Thymus (tissue), 11 donors: ENCODE measurements around the gene LAMTOR4. TPM values are rescaled to one million over a fixed set of nuclear protein-coding genes. Genes with fewer than 3 reads are reported as not detected.

Source experiments
- DNase-seq, 9 donors: peaks; one replicate each; pipeline ENCODE4 v3.0.0-alpha.2; 2013; ENCODE audit warnings: low spot score in 9 of 9, low read depth in 6 of 9, missing footprints in 1 of 9
- H3K27ac ChIP-seq, 2 donors: one replicate each; pipeline ENCODE4 v1.5.1; 2013; ENCODE audit warnings: control low read depth in 1 of 2, low read depth in 1 of 2, low read length in 1 of 2, mild to moderate bottlenecking in 1 of 2, moderate library complexity in 1 of 2
- H3K27me3 ChIP-seq, 2 donors: one replicate each; pipeline ENCODE4 v1.5.1; 2013; ENCODE audit warnings: low read length in 1 of 2; ENCODE audit not compliant: control insufficient read depth in 2 of 2, insufficient read depth in 1 of 2
- H3K36me3 ChIP-seq, 2 donors: one replicate each; pipeline ENCODE4 v1.5.1; 2013; ENCODE audit warnings: low read length in 1 of 2, mild to moderate bottlenecking in 1 of 2, moderate library complexity in 1 of 2; ENCODE audit not compliant: control insufficient read depth in 2 of 2, insufficient read depth in 2 of 2
- H3K4me1 ChIP-seq, 2 donors: one replicate each; pipeline ENCODE4 v1.5.1; 2013; ENCODE audit warnings: low read length in 2 of 2; ENCODE audit not compliant: control insufficient read depth in 2 of 2, insufficient read depth in 2 of 2
- H3K4me3 ChIP-seq, 2 donors: one replicate each; pipeline ENCODE4 v1.5.1; 2013; ENCODE audit warnings: low read length in 2 of 2, control low read depth in 1 of 2, mild to moderate bottlenecking in 1 of 2
- H3K9me3 ChIP-seq, 2 donors: one replicate each; pipeline ENCODE4 v1.5.1; 2013; ENCODE audit warnings: low read length in 1 of 2, mild to moderate bottlenecking in 1 of 2; ENCODE audit not compliant: control insufficient read depth in 2 of 2, insufficient read depth in 1 of 2
- WGBS: extraction: QIAGEN DNeasy Blood & Tissue Kit; methylation state at CpG from one replicate; pipeline ENCODE4 v1.1.7; 2013; 5-methylcytosine and 5-hydroxymethylcytosine counted together
- polyA plus RNA-seq: library from polyadenylated mRNA; stranded (reverse); fragments of 200-250 nt; gene quantifications from one replicate; pipeline ENCODE4 v1.2.3, GENCODE V29; 2013
- total RNA-seq: library from RNA; stranded (reverse); fragments of 120-200 nt; gene quantifications from one replicate; pipeline ENCODE4 v1.2.4, GENCODE V29; 2013
- donor health status: healthy.

The LAMTOR4 gene
- total and polyA plus RNA-seq, 2 donors = 142 to 448 TPM

- no peaks in the 10 kb centered on the region for H3K27me3 ChIP-seq
- no peak overlapping the region for H3K27ac ChIP-seq
- H3K4me3 ChIP-seq = no peak overlapping the region
- peaks cover 72% of the 10 kb centered on the region in 2 donors for H3K36me3 ChIP-seq
- H3K9me3 ChIP-seq = no peaks in the 10 kb centered on the region
- no peak for DNase-seq
- WGBS = 96% methylated on average over 17 of the region's 17 CpGs
- H3K4me1 ChIP-seq = peaks cover 0 to 14% of the 10 kb centered on the region in 2 donors
Observed at GRCh38 chr7:100106633-100107032, 42.1 kb upstream of the LAMTOR4 start.

GRCh38 chr7:100107125-100107737 is 41.5 kb upstream of the LAMTOR4 start:
- Histone ChIP-seq H3K4me1 (peaks cover 0 to 9% of the 10 kb centered on the region in 2 donors), H3K36me3 (peaks cover 78% of the 10 kb centered on the region in 2 donors), H3K27ac (no peak overlapping the region), H3K27me3 (no peaks in the 10 kb centered on the region), H3K9me3 (no peaks in the 10 kb centered on the region), H3K4me3 (no peak overlapping the region)
- WGBS = 95% methylated on average over 25 of the region's 25 CpGs
- DNase-seq = no peak

- DNase-seq = no peak
- Histone ChIP-seq H3K4me3 (no peak overlapping the region), H3K27ac (no peak overlapping the region), H3K27me3 (no peaks in the 10 kb centered on the region), H3K4me1 (peaks cover 0 to 3% of the 10 kb centered on the region in 2 donors), H3K9me3 (no peaks in the 10 kb centered on the region), H3K36me3 (peaks cover 82 to 85% of the 10 kb centered on the region in 2 donors)
- whole genome bisulfite sequencing = 98% methylated on average over 11 of the region's 11 CpGs
Observed at GRCh38 chr7:100107890-100108289, 40.8 kb upstream of the LAMTOR4 start.

- Histone ChIP-seq H3K4me1 (no peaks in the 10 kb centered on the region), H3K27me3 (no peaks in the 10 kb centered on the region), H3K36me3 (peaks cover 83 to 86% of the 10 kb centered on the region in 2 donors), H3K9me3 (no peaks in the 10 kb centered on the region), H3K4me3 (no peak overlapping the region), H3K27ac (no peak overlapping the region)
- WGBS = 87% methylated on average over 12 of the region's 12 CpGs
- no peak for DNase-seq
Observed at GRCh38 chr7:100109521-100110163, 39.1 kb upstream of the LAMTOR4 start.

- Histone ChIP-seq H3K4me3 (no peak overlapping the region), H3K27ac (no peak overlapping the region), H3K36me3 (peaks cover 73% of the 10 kb centered on the region in 2 donors), H3K4me1 (no peaks in the 10 kb centered on the region), H3K9me3 (no peaks in the 10 kb centered on the region), H3K27me3 (no peaks in the 10 kb centered on the region)
- 98% methylated on average over 7 of the region's 7 CpGs for WGBS
- no peak for DNase-seq
Observed at GRCh38 chr7:100111156-100111555, 37.6 kb upstream of the LAMTOR4 start.

GRCh38 chr7:100111914-100112313 is 36.8 kb upstream of the LAMTOR4 start:
- H3K36me3 ChIP-seq = peaks cover 66% of the 10 kb centered on the region in 2 donors
- H3K9me3 ChIP-seq = no peaks in the 10 kb centered on the region
- no peak overlapping the region for H3K27ac ChIP-seq
- no peaks in the 10 kb centered on the region for H3K4me1 ChIP-seq
- no peaks in the 10 kb centered on the region for H3K27me3 ChIP-seq
- no peak overlapping the region for H3K4me3 ChIP-seq
- no peak for DNase-seq
- WGBS = 95% methylated on average over 13 of the region's 13 CpGs

GRCh38 chr7:100115026-100115425 is 33.7 kb upstream of the LAMTOR4 start:
- DNase-seq = no peak
- H3K36me3 ChIP-seq = peaks cover 37 to 39% of the 10 kb centered on the region in 2 donors
- H3K9me3 ChIP-seq = peaks cover 0 to 10% of the 10 kb centered on the region in 2 donors
- H3K27ac ChIP-seq = no peak overlapping the region
- H3K4me3 ChIP-seq = no peak overlapping the region
- peaks cover 4 to 13% of the 10 kb centered on the region in 2 donors for H3K4me1 ChIP-seq
- WGBS = 98% methylated on average over 7 of the region's 7 CpGs
- H3K27me3 ChIP-seq = no peaks in the 10 kb centered on the region

GRCh38 chr7:100118388-100119071 is 30.2 kb upstream of the LAMTOR4 start:
- H3K27me3 ChIP-seq = no peaks in the 10 kb centered on the region
- peak overlapping the region; percentile 89 to 95 for H3K27ac ChIP-seq
- peaks cover 8 to 20% of the 10 kb centered on the region in 2 donors for H3K4me1 ChIP-seq
- DNase-seq = no peak
- peaks cover 9 to 17% of the 10 kb centered on the region in 2 donors for H3K36me3 ChIP-seq
- WGBS = 26% methylated on average over 18 of the region's 18 CpGs
- H3K9me3 ChIP-seq = peaks cover 0 to 10% of the 10 kb centered on the region in 2 donors
- H3K4me3 ChIP-seq = peak overlapping the region; percentile 75 to 91
